HCT116 (cell line): ENCODE data around the gene RAD50. TPM values are rescaled to one million over a fixed set of nuclear protein-coding genes. Genes with fewer than 3 reads are reported as not detected.

Source experiments
- ATAC-seq: fragments of 200-7000 bp; cut with Tn5 transposase; 2 replicates; pipeline ENCODE4 v1.9.1; 2020; ENCODE audit warnings: mild to moderate bottlenecking, moderate library complexity
- BruUV-seq: library from RNA; stranded (reverse); fragments of 400-500 nt; replicated peaks from 2 replicates; lab custom pipeline; 2021; lab: Mats Ljungman, UMichigan
- CTCF ChIA-PET: fragments of 300-600 bp; sonication (Branson Sonifier 250); formaldehyde crosslinking; loops from one replicate; lab custom pipeline; 2021; ENCODE audit warnings: antibody characterized with exemption; lab: Charles Lee
- POLR2A ChIA-PET: fragments of 300-600, 350-600 bp; sonication (Branson Sonifier 250); formaldehyde crosslinking; loops from one replicate; lab custom pipeline; 2021; ENCODE audit warnings: antibody characterized with exemption; lab: Charles Lee
- RAD21 ChIA-PET, 2 experiments: fragments of 300-600 bp; sonication (Branson Sonifier 250); formaldehyde crosslinking; loops; one replicate each; lab custom pipeline; 2023; ENCODE audit warnings: low total read pairs in 2 of 2; ENCODE audit not compliant: uncharacterized antibody in 2 of 2, unreplicated experiment in 2 of 2, low non-redundant PET in 1 of 2; lab: Charles Lee
- DNase-seq: peaks from one replicate; pipeline ENCODE4 v3.0.0-alpha.2; 2010; ENCODE audit warnings: low read depth, low spot score
- H2AFZ ChIP-seq: fragments of 200-600 bp; shearing (Covaris generic), sonication (generic); 2 replicates; pipeline ENCODE4 v1.6.1; 2017; ENCODE audit warnings: low read depth, mixed run types, mixed read lengths, antibody characterized with exemption, low read length; ENCODE audit not compliant: poor library complexity, severe bottlenecking
- H3K27ac ChIP-seq: 2 replicates; pipeline ENCODE4 v1.5.1; 2012; ENCODE audit warnings: low read depth, low read length
- H3K27me3 ChIP-seq: fragments of 200-600 bp; sonication (generic); 2 replicates; pipeline ENCODE4 v1.6.1; 2016; ENCODE audit warnings: mixed run types, low read length, mixed read lengths; ENCODE audit not compliant: insufficient read depth
- H3K36me3 ChIP-seq, 2 experiments: fragments of 200-500 bp in 1 of 2; fragments of 200-600 bp in 1 of 2; sonication (Bioruptor generic) in 1 of 2; sonication (generic) in 1 of 2; 2 replicates each; pipeline versions ENCODE4 v1.5.1 to v1.6.1; 2014 to 2016; ENCODE audit warnings: low read length in 2 of 2, inconsistent platforms in 1 of 2, mixed read lengths in 1 of 2, mixed run types in 1 of 2; ENCODE audit not compliant: insufficient read depth in 2 of 2, control insufficient read depth in 1 of 2
- H3K4me1 ChIP-seq, 2 experiments: fragments of 200-600 bp in 1 of 2; sonication (generic) in 1 of 2; 2 replicates each; pipeline versions ENCODE4 v1.5.1 to v1.6.1; 2012 to 2017; ENCODE audit warnings: low read length in 2 of 2, inconsistent platforms in 1 of 2, mild to moderate bottlenecking in 1 of 2, mixed read lengths in 1 of 2, mixed run types in 1 of 2, moderate library complexity in 1 of 2; ENCODE audit not compliant: insufficient read depth in 2 of 2, control insufficient read depth in 1 of 2
- H3K4me2 ChIP-seq: fragments of 200-600 bp; sonication (generic); 2 replicates; pipeline ENCODE4 v1.6.1; 2017; ENCODE audit warnings: mixed run types, low read length, mixed read lengths
- H3K4me3 ChIP-seq, 2 experiments: fragments of 200-600 bp in 1 of 2; sonication (generic) in 1 of 2; replicated peaks in 1 of 2; 2 replicates each; pipeline ENCODE4 v1.5.1; 2011 to 2016; ENCODE audit warnings: low read length in 2 of 2, control low read depth in 1 of 2, low read depth in 1 of 2, mild to moderate bottlenecking in 1 of 2, mixed read lengths in 1 of 2, mixed run types in 1 of 2
- H3K79me2 ChIP-seq: fragments of 200-600 bp; sonication (generic); 2 replicates; pipeline ENCODE4 v1.6.1; 2017; ENCODE audit warnings: mild to moderate bottlenecking, mixed run types, low read length, moderate library complexity, mixed read lengths; ENCODE audit not compliant: insufficient read depth
- H3K9ac ChIP-seq: fragments of 200-600 bp; sonication (generic); 2 replicates; pipeline ENCODE4 v1.6.1; 2016; ENCODE audit warnings: low read length, mixed read lengths
- H3K9me2 ChIP-seq: fragments of 200-600 bp; sonication (generic), shearing (Covaris generic); 2 replicates; pipeline ENCODE4 v1.6.1; 2017; ENCODE audit warnings: mixed run types, mild to moderate bottlenecking, moderate library complexity; ENCODE audit not compliant: insufficient read depth
- H3K9me3 ChIP-seq, 2 experiments: fragments of 200-500 bp in 1 of 2; fragments of 200-600 bp in 1 of 2; sonication (Bioruptor generic) in 1 of 2; sonication (generic) in 1 of 2; 2 replicates each; pipeline ENCODE4 v1.6.1; 2014 to 2017; ENCODE audit warnings: low read length in 2 of 2, mixed read lengths in 2 of 2, inconsistent platforms in 1 of 2, low read depth in 1 of 2, mild to moderate bottlenecking in 1 of 2, mixed run types in 1 of 2, moderate library complexity in 1 of 2; ENCODE audit not compliant: control insufficient read depth in 1 of 2, insufficient read depth in 1 of 2
- H4K20me1 ChIP-seq: fragments of 200-600 bp; sonication (generic), shearing (Covaris generic); 2 replicates; pipeline ENCODE4 v1.6.1; 2017; ENCODE audit warnings: mixed run types, mild to moderate bottlenecking, moderate library complexity; ENCODE audit not compliant: insufficient read depth
- CBX3 ChIP-seq: IDR thresholded peaks from 2 replicates; pipeline ENCODE4 v1.6.1; 2012; ENCODE audit warnings: low read depth
- CEBPB ChIP-seq: IDR thresholded peaks from 2 replicates; pipeline ENCODE4 v1.6.1; 2012; ENCODE audit warnings: low read depth
- EGR1 ChIP-seq: IDR thresholded peaks from 2 replicates; pipeline ENCODE4 v1.6.1; 2012; ENCODE audit warnings: low read depth
- ELF1 ChIP-seq: IDR thresholded peaks from 2 replicates; pipeline ENCODE4 v1.6.1; 2012; ENCODE audit warnings: low read depth, borderline replicate concordance
- FOSL1 ChIP-seq: IDR thresholded peaks from 2 replicates; pipeline ENCODE4 v1.6.1; 2012; ENCODE audit warnings: low read depth
- JUND ChIP-seq: IDR thresholded peaks from 2 replicates; pipeline ENCODE4 v1.6.1; 2012
- MAX ChIP-seq: IDR thresholded peaks from 2 replicates; pipeline ENCODE4 v1.6.1; 2012
- POLR2A ChIP-seq: IDR thresholded peaks from 2 replicates; pipeline ENCODE4 v1.7.0; 2011; ENCODE audit warnings: borderline replicate concordance; ENCODE audit not compliant: insufficient read depth, insufficient read length; ENCODE audit errors: extremely low read depth
- RAD21 ChIP-seq: IDR thresholded peaks from 2 replicates; pipeline ENCODE4 v1.6.1; 2012; ENCODE audit warnings: low read depth, mild to moderate bottlenecking
- REST ChIP-seq: IDR thresholded peaks from 2 replicates; pipeline ENCODE4 v1.6.1; 2012; ENCODE audit warnings: low read depth
- SIN3A ChIP-seq: IDR thresholded peaks from 2 replicates; pipeline ENCODE4 v1.6.1; 2012; ENCODE audit warnings: low read depth
- TCF7L2 ChIP-seq: IDR thresholded peaks from 2 replicates; pipeline ENCODE4 v1.7.0; 2011; ENCODE audit warnings: borderline replicate concordance, inconsistent platforms; ENCODE audit not compliant: insufficient read depth, insufficient read length; ENCODE audit errors: extremely low read depth
- YY1 ChIP-seq: IDR thresholded peaks from 2 replicates; pipeline ENCODE4 v1.6.1; 2011; ENCODE audit warnings: low read length, low read depth, moderate library complexity, mild to moderate bottlenecking; ENCODE audit not compliant: insufficient replicate concordance; ENCODE audit errors: extremely low read depth
- ZBTB33 ChIP-seq: IDR thresholded peaks from 2 replicates; pipeline ENCODE4 v1.6.1; 2011; ENCODE audit warnings: mild to moderate bottlenecking, low read length, moderate library complexity; ENCODE audit not compliant: insufficient replicate concordance; ENCODE audit errors: extremely low read depth
- ZFX ChIP-seq: fragments of 450-650 bp; IDR thresholded peaks from 2 replicates; pipeline ENCODE4 v1.6.1; 2017
- ZNF274 ChIP-seq: fragments of 200-500 bp; sonication (Bioruptor generic); IDR thresholded peaks from 2 replicates; pipeline ENCODE4 v1.6.1; 2014; ENCODE audit warnings: mild to moderate bottlenecking, low read depth, low read length, inconsistent platforms
- intact Hi-C: fragments of 100-400 bp; cut with micrococcal nuclease; formaldehyde crosslinking; loops from 2 replicates; pipeline ENCODE4 v1.10.0; 2022
- total RNA-seq: library from RNA; stranded (reverse); gene quantifications from one replicate; pipeline ENCODE4 v1.2.1, GENCODE V29; 2021; ENCODE audit not compliant: unreplicated experiment
- TF ChIP-seq, protein P1 (sequence below): IDR thresholded peaks from 2 replicates; pipeline ENCODE4 v1.6.1; 2012
- TF ChIP-seq, protein P2 (sequence below), 3 experiments: fragments of 200-600 bp in 1 of 3; sonication (generic) in 1 of 3; IDR thresholded peaks in 2 of 3; conservative IDR thresholded peaks in 1 of 3; 2 replicates each; pipeline ENCODE4 v1.5.1; 2012 to 2017; ENCODE audit warnings: low read depth in 2 of 3, low read length in 2 of 3, antibody characterized with exemption in 1 of 3, borderline replicate concordance in 1 of 3, control low read depth in 1 of 3, mild to moderate bottlenecking in 1 of 3, mixed read lengths in 1 of 3, mixed run types in 1 of 3, moderate library complexity in 1 of 3; ENCODE audit not compliant: insufficient read depth in 1 of 3

Gene RAD50
- total RNA-seq, 1 experiment from 2014 or later = 43.6 TPM

DNA sequence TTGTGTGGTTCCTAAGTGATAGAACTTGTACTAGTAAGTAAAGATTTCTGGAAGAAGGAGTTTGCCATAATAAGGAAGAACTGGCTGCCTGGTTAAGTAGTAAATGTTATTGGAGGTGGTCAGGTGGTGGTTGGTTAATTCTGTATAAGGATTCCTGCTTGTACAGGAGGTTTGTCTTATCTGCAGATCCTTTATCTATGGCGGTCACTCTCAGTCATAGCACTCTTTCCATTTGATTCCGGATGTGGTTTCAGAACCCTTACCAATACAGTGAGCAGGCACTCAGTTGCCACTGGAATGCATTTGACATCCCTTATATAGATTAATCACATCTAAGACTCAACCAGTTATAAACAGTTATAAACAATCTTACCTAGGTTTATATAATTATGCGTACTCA is 50.3 kb downstream of the RAD50 start:
- intact Hi-C loops = no loop called here
- RAD21 ChIA-PET = no interaction called here

More for the DNA sequence above, 50.3 kb downstream of the RAD50 start:
- no peaks in the 10 kb centered on the region for H3K9me3 ChIP-seq
- CTCF ChIA-PET = no interaction called here
- TF ChIP-seq REST (no peak), CBX3 (no peak), ZFX (no peak), CEBPB (no peak), FOSL1 (no peak), ELF1 (no peak), ZBTB33 (no peak), TCF7L2 (no peak), ZNF274 (no peak), YY1 (no peak), EGR1 (no peak), RAD21 (no peak), SIN3A (no peak), POLR2A (no peak), JUND (no peak), MAX (no peak)
- TF ChIP-seq, protein P1, sequence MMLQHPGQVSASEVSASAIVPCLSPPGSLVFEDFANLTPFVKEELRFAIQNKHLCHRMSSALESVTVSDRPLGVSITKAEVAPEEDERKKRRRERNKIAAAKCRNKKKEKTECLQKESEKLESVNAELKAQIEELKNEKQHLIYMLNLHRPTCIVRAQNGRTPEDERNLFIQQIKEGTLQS = no peak
- TF ChIP-seq, protein P2, sequence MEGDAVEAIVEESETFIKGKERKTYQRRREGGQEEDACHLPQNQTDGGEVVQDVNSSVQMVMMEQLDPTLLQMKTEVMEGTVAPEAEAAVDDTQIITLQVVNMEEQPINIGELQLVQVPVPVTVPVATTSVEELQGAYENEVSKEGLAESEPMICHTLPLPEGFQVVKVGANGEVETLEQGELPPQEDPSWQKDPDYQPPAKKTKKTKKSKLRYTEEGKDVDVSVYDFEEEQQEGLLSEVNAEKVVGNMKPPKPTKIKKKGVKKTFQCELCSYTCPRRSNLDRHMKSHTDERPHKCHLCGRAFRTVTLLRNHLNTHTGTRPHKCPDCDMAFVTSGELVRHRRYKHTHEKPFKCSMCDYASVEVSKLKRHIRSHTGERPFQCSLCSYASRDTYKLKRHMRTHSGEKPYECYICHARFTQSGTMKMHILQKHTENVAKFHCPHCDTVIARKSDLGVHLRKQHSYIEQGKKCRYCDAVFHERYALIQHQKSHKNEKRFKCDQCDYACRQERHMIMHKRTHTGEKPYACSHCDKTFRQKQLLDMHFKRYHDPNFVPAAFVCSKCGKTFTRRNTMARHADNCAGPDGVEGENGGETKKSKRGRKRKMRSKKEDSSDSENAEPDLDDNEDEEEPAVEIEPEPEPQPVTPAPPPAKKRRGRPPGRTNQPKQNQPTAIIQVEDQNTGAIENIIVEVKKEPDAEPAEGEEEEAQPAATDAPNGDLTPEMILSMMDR (IDR thresholded peaks at IDR 0.05 in 2 of 3, conservative IDR thresholded peaks at IDR 0.05 in 1 of 3; ENCODE audit: borderline replicate concordance in 1 of 3, insufficient read depth in 1 of 3, low read depth in 2 of 3, low read length in 2 of 3) = no peak
- no peak overlapping the region for H3K4me2 ChIP-seq
- no peaks in the 10 kb centered on the region for H3K4me1 ChIP-seq
- H3K27ac ChIP-seq = no peak overlapping the region
- no peak overlapping the region for H3K4me3 ChIP-seq
- H3K9me2 ChIP-seq = no peaks in the 10 kb centered on the region
- H4K20me1 ChIP-seq = no peaks in the 10 kb centered on the region; the same call in 1 of the 2 replicates
- no peak overlapping the region for H3K9ac ChIP-seq
- POLR2A ChIA-PET = no interaction called here
- DNase-seq (no peak), ATAC-seq (no peak)
- no peak overlapping the region for H2AFZ ChIP-seq
- BruUV-seq = no TSS peak
- H3K36me3 ChIP-seq = peaks cover 24 to 40% of the 10 kb centered on the region in 2 experiments; a peak in 3 of 4 replicates
- H3K79me2 ChIP-seq = no peaks in the 10 kb centered on the region
- H3K27me3 ChIP-seq = no peaks in the 10 kb centered on the region
